DOHH2 (cell line): ENCODE data around the gene TADA1.

Experiments
- EZH2phosphoT487 ChIP-seq: fragments of 200-600 bp; sonication (generic); IDR thresholded peaks from 2 replicates; pipeline ENCODE4 v1.6.1; 2017; ENCODE audit warnings: borderline replicate concordance, mild to moderate bottlenecking, antibody characterized with exemption, low read length, moderate library complexity, mixed read lengths
- TF ChIP-seq, protein P1 (sequence below): fragments of 200-600 bp; sonication (generic); IDR thresholded peaks from one replicate; pipeline ENCODE4 v1.5.1; 2014; ENCODE audit warnings: antibody characterized with exemption, mild to moderate bottlenecking, low read depth, low read length; ENCODE audit not compliant: poor library complexity, severe bottlenecking

DNA sequence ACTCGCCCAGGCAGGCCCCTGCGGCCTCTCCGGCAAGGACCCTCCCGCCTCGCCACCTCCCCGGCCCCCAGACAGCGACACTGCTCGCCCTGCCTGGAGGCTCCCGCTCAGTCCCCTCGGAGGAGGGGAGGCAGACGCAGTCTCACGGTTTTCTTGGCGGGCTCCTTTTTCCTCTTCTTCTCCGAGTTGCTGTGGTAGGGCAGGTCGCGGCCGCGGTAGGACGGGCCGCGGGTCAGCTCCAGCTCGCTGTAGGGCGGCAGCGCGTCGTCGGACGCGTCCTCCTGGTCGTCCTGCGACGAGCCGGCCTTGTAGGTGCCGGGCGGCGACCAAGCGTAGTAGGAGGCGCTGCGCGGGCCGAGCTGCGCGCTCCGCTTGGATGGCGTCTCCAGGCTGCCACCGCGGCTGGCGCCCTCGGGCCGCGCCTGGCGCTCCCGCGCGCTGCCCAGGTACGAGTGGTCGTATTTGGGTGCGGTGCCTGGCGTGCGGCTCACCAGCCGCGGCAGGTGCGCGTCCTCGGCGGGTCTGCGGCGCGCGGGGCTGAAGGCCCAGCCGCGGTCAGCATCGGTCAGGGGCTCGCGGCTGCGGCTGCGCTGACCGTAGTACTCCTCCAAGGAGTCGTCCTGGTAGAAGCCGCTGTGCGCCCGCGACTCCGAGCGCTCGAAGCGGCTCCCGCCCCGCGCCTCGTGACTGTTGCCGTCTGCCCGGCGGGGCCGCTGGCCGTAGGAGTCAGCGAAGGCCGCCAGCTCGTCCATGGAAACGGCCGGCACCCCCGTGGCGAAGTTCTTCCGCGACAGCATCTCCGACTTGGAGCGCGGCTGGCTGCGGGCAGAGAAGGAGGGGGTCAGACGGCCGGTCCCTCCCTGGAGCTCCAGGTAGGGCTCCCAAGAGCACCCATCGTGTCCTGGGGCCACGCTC lies 44.8 kb upstream of the TADA1 start:
- TF ChIP-seq, protein P1, sequence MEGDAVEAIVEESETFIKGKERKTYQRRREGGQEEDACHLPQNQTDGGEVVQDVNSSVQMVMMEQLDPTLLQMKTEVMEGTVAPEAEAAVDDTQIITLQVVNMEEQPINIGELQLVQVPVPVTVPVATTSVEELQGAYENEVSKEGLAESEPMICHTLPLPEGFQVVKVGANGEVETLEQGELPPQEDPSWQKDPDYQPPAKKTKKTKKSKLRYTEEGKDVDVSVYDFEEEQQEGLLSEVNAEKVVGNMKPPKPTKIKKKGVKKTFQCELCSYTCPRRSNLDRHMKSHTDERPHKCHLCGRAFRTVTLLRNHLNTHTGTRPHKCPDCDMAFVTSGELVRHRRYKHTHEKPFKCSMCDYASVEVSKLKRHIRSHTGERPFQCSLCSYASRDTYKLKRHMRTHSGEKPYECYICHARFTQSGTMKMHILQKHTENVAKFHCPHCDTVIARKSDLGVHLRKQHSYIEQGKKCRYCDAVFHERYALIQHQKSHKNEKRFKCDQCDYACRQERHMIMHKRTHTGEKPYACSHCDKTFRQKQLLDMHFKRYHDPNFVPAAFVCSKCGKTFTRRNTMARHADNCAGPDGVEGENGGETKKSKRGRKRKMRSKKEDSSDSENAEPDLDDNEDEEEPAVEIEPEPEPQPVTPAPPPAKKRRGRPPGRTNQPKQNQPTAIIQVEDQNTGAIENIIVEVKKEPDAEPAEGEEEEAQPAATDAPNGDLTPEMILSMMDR, result no peak
- no peak for TF ChIP-seq EZH2phosphoT487
